IPS DF 4.7 (cell line): ENCODE data around the gene TPGS1.

Experiments
- DNase-seq: peaks from one replicate; pipeline ENCODE4 v3.0.0-alpha.2; 2013; ENCODE audit warnings: low spot score; ENCODE audit errors: extremely low read depth

TPGS1 gene, protein sequence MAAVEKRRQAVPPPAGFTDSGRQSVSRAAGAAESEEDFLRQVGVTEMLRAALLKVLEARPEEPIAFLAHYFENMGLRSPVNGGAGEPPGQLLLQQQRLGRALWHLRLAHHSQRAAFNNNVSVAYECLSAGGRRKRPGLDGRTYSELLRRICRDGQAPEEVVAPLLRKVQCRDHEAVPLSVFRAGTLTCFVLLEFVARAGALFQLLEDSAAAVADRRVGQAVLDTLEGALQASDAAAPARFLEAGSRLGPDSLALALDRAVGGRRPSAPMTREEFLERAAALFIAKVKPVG

DNA sequence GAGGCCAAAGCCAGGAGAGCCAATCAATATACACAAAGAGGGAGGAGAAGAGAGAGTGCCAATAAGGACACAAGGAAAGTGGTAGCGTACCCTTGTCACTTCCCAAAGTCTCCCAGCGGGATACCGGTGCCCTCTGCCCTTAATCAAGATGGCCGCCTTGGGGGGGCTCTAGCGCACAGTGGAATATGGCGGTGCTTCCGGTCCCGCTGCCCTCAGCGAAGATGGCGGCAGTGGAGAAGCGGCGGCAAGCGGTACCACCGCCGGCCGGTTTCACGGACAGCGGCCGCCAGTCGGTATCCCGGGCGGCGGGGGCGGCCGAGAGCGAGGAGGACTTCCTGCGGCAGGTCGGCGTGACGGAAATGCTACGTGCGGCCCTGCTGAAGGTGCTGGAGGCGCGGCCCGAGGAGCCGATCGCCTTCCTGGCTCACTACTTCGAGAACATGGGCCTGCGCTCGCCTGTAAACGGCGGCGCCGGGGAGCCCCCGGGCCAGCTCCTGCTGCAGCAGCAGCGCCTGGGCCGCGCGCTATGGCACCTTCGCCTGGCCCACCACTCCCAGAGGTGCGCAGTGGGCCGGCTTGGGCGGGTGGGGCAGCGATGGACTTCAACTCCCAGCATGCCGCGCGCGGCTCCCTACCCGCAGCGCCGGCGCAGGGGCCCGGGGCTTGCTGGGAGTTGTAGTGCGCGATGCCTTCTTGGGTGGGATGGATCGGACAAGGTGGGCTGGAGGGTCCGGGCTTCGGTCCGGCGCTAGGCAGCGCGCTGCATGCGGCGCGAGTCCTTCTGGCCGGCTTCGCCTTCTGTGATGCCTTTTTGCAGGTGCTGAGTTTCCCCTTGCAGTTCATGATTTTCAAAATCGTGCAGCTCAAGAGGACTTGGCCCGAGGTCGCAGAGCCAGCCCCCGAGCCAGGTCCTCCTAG, at the start of gene TPGS1:
TSS of gene TPGS1 (plus strand) at position 212 of the 918 bp plus-strand sequence. CDS start at position 222, 10 bp downstream.
- no peak for DNase-seq

DNA sequence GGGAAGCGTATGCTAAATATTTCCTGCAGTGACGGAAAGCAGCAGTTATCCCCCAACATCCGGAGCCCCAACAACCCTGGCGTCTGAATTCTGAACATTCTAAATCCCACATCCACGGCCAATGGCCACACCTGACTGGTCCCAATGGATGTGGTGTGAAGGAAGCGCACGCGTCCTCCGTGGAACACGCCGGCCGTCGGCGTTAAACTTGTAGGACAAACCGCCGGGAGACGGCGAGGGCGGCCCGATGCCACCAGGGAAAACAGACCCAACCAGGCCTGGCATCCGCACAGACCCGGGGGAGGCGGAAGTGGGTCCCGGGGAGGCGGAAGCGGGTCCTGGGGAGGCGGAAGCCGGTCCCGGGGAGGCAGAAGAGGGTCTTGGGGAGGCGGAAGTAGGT, 49.7 kb upstream of the TPGS1 start:
- no peak for DNase-seq

DNA sequence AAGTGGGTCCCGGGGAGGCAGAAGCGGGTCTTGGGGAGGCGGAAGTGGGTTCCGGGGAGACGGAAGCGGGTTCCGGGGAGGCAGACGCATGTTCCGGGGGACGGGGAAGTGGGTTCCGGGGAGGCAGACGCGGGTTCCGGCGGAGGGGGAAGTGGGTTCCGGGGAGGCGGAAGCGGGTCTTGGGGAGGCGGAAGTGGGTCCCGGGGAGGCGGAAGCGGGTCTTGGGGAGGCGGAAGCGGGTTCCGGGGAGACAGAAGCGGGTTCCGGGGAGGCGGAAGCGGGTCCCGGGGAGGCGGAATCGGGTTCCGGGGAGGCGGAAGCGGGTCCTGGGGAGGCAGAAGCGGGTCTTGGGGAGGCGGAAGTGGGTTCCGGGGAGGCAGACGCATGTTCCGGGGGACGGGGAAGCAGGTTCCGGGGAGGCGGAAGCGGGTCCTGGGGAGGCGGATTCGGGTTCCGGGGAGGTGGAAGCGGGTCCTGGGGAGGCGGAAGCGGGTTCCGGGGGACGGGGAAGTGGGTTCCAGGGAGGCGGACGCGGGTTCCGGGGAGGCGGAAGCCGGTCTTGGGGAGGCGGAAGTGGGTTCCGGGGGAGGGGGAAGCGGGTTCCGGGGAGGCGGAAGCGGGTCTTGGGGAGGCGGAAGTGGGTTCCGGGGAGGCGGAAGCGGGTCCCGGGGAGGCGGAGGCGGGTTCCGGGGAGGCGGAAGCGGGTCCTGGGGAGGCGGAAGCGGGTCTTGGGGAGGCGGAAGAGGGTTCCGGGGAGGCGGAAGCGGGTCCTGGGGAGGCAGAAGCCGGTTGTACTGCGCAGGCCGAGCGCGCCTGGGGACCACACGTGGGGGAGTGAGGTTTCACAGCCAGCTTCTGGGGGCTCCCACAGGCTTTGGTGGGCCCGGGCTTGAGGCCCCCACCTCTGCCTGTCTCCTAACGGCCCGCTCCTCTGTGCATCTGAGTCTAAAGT, 48.9 kb upstream of the TPGS1 start:
- no peak for DNase-seq

DNA sequence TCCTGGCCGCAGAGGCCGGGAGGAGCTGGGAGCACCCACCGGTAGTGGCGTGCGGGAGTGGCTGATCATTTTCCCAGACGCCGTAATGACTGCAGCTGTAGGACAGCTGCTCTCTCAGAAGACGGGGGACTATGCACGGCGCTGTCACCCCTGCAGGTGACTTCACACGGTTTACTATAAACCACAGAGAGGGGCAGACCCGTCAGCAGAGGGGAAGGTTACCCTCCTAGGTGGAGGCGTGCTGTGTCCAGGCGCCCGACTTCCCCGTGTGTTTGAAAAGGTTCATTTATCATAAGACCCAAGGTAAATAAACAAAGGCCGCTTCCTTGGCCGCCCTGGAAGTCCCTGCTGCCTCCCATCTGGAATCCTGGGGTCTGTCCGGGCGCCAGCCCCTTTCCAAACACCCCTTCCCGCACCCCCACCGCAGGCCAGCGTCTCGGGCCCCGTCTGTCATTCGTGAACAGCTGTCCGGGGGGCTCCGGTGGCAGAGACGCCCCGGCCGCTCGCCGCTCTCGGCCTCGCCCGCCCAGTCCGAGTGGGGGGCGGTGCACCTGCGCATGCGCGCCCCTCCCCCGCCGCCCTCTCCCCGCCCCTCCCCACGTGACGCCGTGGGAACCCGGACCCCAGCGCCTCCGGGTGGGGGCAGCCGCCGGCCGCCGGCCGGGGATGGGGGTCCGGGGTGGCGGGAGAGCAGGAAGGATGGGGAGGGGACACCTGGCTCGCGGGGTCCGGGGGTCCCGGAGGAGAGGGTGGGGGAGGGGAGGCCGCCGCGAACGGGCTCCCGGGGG, 47.4 kb upstream of the TPGS1 start:
- no peak for DNase-seq

DNA sequence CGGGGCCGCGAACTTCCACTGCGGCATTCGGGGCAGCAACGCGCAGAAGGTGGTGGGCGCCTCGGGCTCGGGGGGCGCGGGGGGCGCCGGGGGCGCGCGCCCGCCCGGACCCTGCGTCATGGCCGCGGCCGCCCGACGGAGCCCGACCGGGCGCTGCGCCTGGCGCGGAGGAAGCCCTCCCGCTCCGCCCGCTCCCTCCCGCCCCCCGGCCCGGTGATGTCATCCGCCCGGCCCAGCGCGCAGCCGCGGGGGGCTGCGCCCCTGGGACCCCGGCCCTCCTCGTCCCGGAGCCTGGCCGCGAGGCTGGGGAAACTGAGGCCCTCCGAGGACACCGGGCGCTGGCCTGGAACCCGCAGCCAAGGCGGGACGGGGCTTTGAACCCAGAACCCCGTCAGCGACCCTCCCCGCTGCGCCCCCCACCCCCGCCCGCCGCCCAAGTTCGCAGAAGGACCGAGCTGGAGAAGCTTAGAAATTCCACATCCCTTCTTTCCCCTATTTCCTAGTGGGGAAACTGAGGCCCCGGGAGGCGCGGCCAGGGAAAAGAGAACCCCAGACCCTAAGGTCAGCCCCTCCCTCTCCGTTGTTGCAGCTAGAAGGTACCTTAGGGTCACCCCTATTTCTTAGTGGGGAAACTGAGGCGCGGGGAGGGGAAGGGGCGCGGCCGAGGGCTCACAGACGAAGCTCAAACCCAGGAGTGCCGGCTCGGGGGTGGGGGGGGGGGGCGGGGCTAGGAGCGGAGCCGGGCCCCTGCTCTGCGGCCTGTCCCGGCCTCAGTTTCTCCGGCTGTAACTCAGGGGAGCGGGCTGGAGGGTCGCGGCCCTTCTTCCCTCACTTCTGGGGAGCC, 46.2 kb upstream of the TPGS1 start, which contains the start of gene SHC2:
TSS of gene SHC2 (minus strand) at position 157 of the 844 bp plus-strand sequence. CDS start at position 120, 37 bp downstream.
- DNase-seq = no peak

DNA sequence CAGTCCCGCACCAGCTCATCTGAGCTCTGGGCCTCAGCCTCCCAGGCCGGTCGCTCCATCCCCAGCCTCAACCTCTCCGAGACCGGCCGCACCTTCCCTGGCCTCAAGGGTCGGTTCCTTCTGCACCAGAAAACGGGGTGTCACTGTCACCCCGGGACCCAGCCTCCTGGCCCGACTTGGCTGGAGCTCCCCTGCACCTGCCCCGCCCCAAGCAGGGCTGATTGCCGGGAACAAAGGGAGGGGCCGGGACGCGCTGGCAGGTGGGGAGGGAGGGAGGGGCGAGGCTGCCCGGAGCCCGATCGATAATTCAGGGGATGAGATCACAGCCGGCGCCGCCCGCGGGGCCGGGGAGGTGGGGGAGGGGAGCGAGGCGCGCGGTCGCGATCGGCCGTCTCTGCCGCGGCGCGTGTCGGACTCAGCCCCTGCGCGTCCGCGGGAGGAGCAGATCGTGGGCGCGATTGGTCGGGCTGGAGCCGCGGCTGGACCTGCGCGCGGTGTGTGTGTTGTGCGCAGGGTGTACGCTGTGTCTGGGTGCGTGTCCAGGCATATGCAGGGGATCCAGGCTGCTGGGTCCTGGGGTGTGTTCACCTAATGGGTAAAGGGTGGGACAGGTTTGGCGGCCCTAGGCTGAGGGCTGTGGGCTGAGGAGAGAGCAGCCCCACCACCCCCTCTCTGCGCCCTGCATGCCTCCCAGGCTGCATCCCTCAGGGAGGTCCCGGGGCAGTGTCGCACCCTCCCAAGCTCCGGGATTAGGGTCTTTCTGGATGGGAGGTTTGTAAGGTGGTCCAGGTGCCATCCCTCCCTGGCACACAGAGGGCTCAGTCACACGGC, 45.4 kb upstream of the TPGS1 start:
- no peak for DNase-seq

DNA sequence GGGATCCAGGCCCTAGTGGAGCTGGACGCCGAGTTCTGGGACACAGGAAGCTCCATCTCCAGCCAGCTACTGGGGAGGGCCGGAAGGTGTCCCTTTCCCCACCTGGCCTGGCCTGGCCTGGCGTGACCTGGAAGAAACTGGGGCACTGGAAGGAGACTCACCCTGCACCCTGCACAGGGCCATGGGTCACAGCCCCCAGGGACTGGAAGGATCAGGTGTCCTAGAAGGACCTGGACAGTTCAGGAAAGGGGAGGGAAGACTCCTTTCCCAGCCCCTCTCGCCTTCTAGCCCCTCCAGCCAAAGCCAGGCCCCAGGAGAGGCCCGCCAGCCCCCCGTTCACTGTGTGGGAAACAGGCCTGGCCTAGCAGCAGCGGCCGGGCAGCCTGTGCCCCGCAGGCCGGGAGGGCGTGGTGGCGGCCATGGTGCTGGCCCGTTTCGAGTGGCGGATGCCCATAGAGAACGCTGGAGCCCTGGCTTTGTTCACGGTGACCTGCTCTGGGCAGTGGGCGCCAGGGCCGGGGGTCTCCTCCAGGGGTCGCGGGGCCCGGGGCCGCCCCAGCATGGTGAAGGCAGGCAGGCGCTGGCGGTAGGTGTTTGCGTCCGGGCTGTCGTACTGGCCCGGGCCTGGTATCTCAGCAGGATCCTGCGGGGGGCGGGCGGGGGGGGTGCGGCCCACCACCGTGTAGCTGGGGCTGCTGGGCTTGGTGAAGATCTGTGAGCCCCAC, 43.7 kb upstream of the TPGS1 start:
- no peak for DNase-seq

DNA sequence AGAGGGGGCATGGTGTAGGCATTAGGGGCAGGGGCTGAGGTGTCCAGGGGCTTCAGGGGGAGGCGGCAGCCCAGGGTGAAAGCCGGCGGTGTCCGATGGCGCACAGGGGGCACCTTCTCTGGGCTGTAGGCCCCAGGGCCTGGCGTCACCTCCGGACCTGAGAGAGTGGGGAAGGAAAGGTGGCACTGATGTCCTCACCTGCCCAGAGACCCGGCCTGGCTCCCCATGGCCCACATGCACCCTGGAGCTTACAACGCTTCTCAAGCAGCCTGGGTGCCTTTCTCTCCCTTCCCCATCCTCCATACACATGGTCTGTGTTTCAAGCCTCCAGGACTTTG, 43.1 kb upstream of the TPGS1 start:
- DNase-seq = no peak

DNA sequence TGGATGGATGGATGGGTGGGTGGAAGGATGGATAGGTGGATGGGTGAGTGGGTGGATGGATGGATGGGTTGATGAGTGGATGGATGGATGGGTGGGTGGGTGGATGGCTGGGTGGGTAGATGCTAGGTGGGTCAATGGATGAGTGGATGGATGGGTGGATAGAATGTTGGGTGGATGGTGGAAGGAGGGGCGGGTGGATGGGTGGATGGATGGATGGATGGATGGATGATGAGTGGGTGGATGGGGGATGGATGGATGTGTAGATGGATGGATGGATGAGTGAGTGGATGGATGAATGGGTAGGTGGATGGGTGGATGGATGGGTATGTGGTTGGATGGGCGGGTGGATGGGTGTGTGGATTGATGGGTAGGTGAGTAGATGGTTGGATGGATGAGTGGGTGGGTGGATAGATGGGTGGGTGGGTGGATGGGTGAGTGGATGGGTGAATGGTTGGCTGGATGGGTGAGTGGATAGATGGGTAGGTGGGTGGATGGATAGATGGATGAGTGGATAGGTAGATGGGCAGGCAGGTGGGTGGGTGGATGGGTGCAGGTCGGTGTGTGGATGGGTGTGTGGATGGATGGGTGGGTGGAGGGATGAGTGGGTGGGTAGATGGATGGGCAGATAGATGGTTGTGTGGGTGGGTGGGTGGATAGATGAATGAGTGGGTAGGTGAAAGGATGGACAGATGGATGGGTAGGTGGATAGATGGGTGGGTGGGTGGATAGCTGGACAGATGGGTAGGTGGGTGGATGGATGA, 42.1 kb upstream of the TPGS1 start:
- no peak for DNase-seq

DNA sequence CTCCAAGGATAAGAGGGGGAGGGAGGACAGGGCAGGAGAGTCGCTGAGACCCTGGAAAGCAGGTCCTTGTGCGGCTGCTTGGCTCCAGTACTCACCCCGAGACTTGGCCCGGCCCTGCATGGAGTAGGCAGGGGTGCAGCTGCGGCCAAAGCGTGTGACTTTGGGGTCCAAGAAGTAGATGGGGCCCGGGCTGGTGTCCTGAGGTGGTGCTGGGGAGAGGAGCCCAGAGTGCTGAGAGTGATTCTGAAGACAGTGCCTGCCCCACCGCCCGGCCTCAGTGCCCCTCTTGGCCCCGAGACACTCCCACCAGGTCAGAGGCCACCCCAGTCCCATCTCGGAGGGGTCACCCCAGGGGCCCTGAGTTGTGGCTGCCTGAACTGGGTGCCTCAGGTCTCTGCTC, 39.7 kb upstream of the TPGS1 start:
- no peak for DNase-seq

DNA sequence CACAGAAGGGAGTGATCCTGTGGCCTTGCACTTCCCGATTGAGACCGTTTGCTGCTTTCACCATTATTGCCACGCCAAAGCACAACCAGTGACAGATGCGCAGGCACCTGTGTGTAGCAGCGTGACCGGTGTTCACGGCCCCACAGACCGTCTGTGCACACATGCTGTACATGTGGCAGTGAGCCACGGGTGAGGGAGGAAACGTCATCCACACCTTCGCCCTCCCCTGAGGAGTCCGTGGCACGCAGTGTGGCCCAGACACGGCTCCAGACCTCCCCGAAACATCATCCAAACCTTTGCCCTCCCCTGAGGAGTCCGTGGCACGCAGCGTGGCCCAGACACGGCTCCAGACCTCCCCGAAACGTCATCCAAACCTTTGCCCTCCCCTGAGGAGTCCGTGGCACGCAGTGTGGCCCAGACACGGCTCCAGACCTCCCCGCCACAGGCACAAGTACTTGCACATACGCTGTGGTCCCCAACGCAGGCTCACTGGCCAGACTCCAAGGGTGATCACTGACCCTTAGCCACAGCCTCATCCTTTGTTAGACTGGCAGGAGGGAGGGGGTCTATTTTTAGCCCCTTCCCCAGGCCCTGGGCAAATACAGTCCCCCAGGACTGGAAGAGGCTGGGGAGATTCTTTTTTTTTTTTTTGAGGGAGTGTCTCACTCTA, 38.6 kb upstream of the TPGS1 start:
- DNase-seq = no peak

DNA sequence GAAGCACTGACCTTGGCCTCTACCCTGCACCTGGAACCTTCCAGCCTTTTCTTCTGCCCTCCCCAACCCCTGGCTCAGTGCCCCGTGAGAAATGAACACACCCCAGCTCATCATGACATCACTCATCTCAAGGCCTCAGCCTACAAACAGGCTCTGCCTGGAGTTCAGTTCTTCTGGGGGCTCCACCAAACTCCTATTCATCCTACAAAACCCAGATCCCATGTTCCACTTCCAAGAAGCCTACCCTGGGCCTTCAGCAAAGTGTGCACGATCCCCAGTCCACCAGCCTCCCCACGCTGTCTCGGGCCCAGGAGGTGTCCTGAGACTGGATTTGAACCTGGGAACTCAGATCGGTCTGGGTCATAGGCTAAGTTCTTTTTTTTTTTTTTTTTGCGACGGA, 37.5 kb upstream of the TPGS1 start:
- no peak for DNase-seq

DNA sequence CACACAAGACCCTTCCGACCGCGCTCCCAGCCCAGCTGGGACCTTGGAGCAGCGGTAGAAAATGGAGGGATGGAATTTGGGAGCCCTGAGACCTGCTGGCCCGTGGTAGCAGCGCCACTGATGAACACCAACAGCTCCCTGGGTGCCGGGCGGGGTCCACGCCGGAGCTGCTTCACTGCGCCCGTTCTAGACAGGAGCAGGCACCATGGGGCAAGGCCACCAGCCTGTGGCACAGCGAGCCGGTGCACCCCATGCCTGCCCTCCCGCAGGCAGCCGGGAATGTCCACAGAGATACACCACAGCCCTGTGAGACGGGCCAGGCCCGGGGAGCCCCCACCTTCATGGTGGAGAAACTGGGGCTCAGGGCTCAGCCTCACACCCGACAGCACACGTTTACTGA, 36.6 kb upstream of the TPGS1 start:
- DNase-seq = no peak

DNA sequence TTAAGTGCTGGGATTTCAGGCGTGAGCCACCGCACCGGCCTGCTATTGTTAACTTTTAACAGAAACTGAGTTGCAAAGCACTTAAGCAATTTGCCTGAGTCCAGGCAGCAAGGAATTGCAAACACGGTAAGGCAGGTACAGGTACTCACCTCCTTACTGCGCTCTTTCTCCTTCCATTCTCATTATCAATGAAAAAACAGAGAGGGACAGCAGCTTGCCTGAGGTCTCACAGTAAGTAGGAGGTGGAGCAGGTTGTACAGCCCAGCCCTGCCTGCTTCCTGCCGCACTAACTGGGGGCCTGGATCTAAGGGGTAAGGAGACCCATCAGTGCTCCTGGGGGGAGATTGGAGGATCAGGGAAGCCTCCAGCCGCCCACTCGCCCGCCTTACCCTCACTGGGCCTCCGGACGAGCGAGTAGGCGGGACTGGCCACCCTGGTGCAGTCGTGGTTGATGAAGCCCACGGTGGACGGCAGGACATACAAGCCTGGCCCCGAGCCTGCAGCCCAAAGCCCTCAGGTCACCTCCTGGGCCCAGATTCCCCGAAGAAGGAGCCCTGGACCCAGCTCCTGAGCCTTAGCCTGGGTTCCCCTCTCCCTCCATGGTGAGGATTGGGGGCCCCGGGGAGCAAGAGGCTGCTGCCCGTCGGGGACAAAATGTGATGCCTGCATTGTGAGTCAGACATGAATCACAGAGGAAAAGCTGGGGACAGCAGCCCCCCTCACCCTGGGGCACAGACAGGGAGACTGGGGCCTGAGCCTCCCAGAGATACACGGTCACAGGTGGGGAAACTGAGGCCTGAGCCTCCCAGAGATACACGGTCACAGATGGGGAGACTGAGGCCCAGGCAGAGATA, 35.1 kb upstream of the TPGS1 start:
- no peak for DNase-seq

DNA sequence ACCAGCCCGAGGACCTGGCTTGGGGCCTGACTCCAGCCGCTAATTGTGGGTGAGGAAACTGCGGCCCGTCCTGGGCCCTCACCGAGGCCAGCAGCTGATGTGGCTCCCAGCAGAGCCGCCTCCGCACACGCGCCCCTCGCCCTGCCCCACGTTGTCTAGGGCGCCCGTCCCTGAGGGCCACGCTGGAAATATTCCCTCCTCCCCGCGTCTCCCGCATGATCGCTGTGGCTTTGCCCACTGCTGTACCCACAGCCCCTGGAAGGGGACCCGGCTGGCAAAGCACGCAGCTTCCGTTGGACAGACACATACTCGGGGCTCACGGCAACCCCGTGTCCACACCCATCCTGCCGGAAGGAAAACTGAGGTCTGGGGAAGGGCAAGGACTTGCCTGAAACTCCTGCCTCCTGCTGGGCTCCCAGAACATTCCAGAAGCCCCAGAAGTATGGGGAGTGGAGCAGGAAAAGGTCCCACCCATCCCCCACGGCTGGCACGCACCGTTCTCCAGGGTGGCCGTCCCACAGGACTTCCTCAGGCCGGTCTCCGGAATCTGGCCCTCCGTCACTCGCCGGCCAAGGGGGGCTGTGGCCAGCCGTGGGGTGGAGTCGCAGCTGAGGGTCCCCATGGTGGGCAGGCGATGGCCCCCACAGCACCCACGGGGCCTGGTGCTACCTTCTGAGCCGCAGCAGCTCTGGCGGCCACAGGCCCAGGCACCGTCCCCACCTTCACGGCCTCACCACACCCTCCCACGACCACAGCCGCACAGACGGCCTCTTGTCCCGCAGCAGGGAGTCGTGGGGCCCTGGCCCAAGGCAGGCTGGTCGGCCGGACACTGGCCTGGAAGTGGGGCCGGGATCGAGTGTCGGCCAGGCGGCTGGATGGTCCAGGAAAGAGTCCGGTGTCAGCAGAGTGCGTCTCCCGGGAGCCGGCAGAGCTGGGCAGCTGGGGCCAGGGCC, 32.9 kb upstream of the TPGS1 start:
- DNase-seq = no peak
